Calu3 (cell line): ENCODE data around the gene SPATA13. TPM values are rescaled to one million over a fixed set of nuclear protein-coding genes. Genes with fewer than 3 reads are reported as not detected.
"Not testable (repeated sequence)": the region's sequence is repeated elsewhere in the genome, so short reads cannot be mapped to it uniquely, and the experiment has no call there.

ENCODE experiments used
- BruUV-seq: library from RNA; stranded (reverse); fragments of 400-500 nt; replicated peaks from 2 replicates; lab custom pipeline; 2021; lab: Mats Ljungman, UMichigan
- CTCF ChIA-PET: fragments of 300-600 bp; sonication (Branson Sonifier 250); formaldehyde crosslinking; loops from one replicate; lab custom pipeline; 2022; ENCODE audit warnings: antibody characterized with exemption; lab: Charles Lee
- DNase-seq: peaks from one replicate; pipeline ENCODE4 v3.0.0; 2022
- H3K27ac Mint-ChIP-seq: one replicate; pipeline ENCODE4 v1.8.0; 2022; ENCODE audit warnings: mixed read lengths; ENCODE audit not compliant: unreplicated experiment
- H3K27me3 Mint-ChIP-seq: one replicate; pipeline ENCODE4 v1.8.0; 2022; ENCODE audit warnings: mixed read lengths; ENCODE audit not compliant: unreplicated experiment
- H3K36me3 Mint-ChIP-seq: one replicate; pipeline ENCODE4 v1.8.0; 2022; ENCODE audit warnings: mild to moderate bottlenecking, moderate library complexity, mixed read lengths; ENCODE audit not compliant: insufficient read depth, unreplicated experiment
- H3K4me1 Mint-ChIP-seq: one replicate; pipeline ENCODE4 v1.8.0; 2022; ENCODE audit warnings: mild to moderate bottlenecking, low read depth, mixed read lengths; ENCODE audit not compliant: unreplicated experiment
- H3K4me3 Mint-ChIP-seq: one replicate; pipeline ENCODE4 v1.8.0; 2022; ENCODE audit warnings: mild to moderate bottlenecking, low read depth, moderate library complexity, mixed read lengths; ENCODE audit not compliant: unreplicated experiment
- H3K9me3 Mint-ChIP-seq: one replicate; pipeline ENCODE4 v1.8.0; 2022; ENCODE audit warnings: low read depth, mixed read lengths; ENCODE audit not compliant: unreplicated experiment
- CTCF ChIP-seq: fragments of 200-600 bp; IDR thresholded peaks from one replicate; pipeline ENCODE4 v1.8.0; 2022; ENCODE audit warnings: antibody characterized with exemption; ENCODE audit not compliant: unreplicated experiment
- intact Hi-C: fragments of 100-400 bp; cut with micrococcal nuclease; formaldehyde crosslinking; loops from one replicate; pipeline ENCODE4 v1.10.0; 2022; ENCODE audit not compliant: unreplicated experiment
- total RNA-seq: library from RNA; stranded (reverse); gene quantifications from 2 replicates; pipeline ENCODE4 v1.2.3, GENCODE V29; 2022

The SPATA13 gene
- total RNA-seq, 1 experiment from 2014 or later: 33.8 TPM

GRCh38 chr13:24215732-24216131, 55.2 kb downstream of the SPATA13 start:
- H3K27me3 Mint-ChIP-seq: no peaks in the 10 kb centered on the region
- peaks cover 5% of the 10 kb centered on the region for H3K36me3 Mint-ChIP-seq
- peaks cover 59% of the 10 kb centered on the region for H3K4me1 Mint-ChIP-seq
- intact Hi-C loops: loop anchor here (5.0 kb wide), 2 partner anchors 53 to 68 kb away; partner anchors contain the start of gene SPATA13
- no peak overlapping the region for H3K27ac Mint-ChIP-seq
- no TSS peak for BruUV-seq
- no peak overlapping the region for H3K4me3 Mint-ChIP-seq
- DNase-seq: no peak
- no peaks in the 10 kb centered on the region for H3K9me3 Mint-ChIP-seq
- CTCF ChIA-PET: interaction anchor here (1.0 kb wide), 1 partner anchor 19 kb away, joined by 3 read pairs; no protein-coding TSS in a partner anchor
- no peak for TF ChIP-seq CTCF

- intact Hi-C loops: loop anchor here (5.0 kb wide), 2 partner anchors 54 to 69 kb away; partner anchors contain the start of gene SPATA13
- Mint-ChIP-seq H3K4me1 (peaks cover 58% of the 10 kb centered on the region), H3K36me3 (peaks cover 5% of the 10 kb centered on the region), H3K9me3 (no peaks in the 10 kb centered on the region), H3K27me3 (no peaks in the 10 kb centered on the region), H3K27ac (no peak overlapping the region), H3K4me3 (no peak overlapping the region)
- no peak for DNase-seq
- TF ChIP-seq CTCF: no peak
- no TSS peak for BruUV-seq
- CTCF ChIA-PET: interaction anchor here (1.0 kb wide), 1 partner anchor 19 kb away, joined by 3 read pairs; no protein-coding TSS in a partner anchor
Measured at GRCh38 chr13:24216176-24216575, 55.7 kb downstream of the SPATA13 start.

GRCh38 chr13:24216779-24217178, 56.3 kb downstream of the SPATA13 start:
- H3K4me3 Mint-ChIP-seq, CTCF ChIA-PET, BruUV-seq, H3K27me3 Mint-ChIP-seq, DNase-seq, H3K9me3 Mint-ChIP-seq, H3K36me3 Mint-ChIP-seq: not testable (repeated sequence)
- H3K27ac Mint-ChIP-seq: peak overlapping the region; percentile 30
- intact Hi-C loops: loop anchor here (5.0 kb wide), 2 partner anchors 54 to 69 kb away; partner anchors contain the start of gene SPATA13
- peaks cover 58% of the 10 kb centered on the region for H3K4me1 Mint-ChIP-seq

DNA sequence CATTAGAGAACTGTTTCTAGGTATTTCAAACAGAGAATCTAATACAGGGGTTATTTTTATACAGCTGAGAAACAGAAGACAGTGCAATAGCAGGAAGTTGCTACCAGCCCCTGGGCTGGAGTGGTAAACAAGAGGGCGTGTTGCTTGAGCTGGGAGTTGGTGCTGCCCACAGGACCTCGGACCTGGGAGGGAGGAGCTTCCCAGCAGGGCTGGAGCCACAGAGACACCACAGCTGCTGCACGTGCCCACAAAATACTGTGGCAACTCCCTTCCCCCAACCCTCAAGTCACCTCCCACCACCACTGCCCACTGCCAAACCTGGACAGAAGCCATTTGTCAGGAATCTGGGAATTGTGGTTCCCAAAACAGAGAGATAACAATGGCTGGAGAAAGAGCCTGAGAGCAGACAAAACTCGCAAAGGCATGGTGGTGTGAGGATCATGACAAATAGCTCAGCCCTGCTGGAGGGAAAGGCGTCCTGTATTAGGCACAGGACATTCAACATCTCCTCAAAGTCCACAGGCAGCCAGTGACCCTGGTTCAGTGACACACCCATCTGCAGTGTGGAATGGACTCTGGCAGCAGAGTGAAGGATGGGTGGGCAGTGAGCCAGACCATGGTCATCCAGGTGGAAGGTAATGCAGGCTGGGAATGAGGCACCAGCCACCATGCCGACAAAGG, 57.2 kb downstream of the SPATA13 start:
- CTCF ChIA-PET: interaction anchor here (0.8 to 2.7 kb wide), 5 partner anchors 11 to 198 kb away, joined by 3 to 14 read pairs (median 5); partner anchors contain the start of gene SPATA13
- H3K36me3 Mint-ChIP-seq: no peaks in the 10 kb centered on the region

More for the DNA sequence above, 57.2 kb downstream of the SPATA13 start:
- peak overlapping the region; percentile 30 for H3K27ac Mint-ChIP-seq
- H3K4me3 Mint-ChIP-seq: peak overlapping the region; percentile 10
- no peak for TF ChIP-seq CTCF
- H3K9me3 Mint-ChIP-seq: no peaks in the 10 kb centered on the region
- H3K27me3 Mint-ChIP-seq: no peaks in the 10 kb centered on the region
- peak; percentile 37 for DNase-seq
- BruUV-seq: no TSS peak
- peaks cover 53% of the 10 kb centered on the region for H3K4me1 Mint-ChIP-seq
- intact Hi-C loops: loop anchor here (5.0 kb wide), 2 partner anchors 55 to 70 kb away; partner anchors contain the start of gene SPATA13
